Measurements from ENCODE around the gene CCNDBP1. TPM values are rescaled to one million over a fixed set of nuclear protein-coding genes. Genes with fewer than 3 reads are reported as not detected.

Gene CCNDBP1
- total RNA-seq, 1 experiment from 2014 or later, result 39.8 TPM

- H3K9ac ChIP-seq (ENCODE audit: low read length), result no peak overlapping the region
- ATAC-seq, result no peak
- H3K9me3 ChIP-seq (ENCODE audit: control insufficient read depth in 1 of 2, insufficient read depth in 1 of 2, low read depth in 1 of 2, low read length in 2 of 2), result no peaks in the 10 kb centered on the region
- ChIA-PET RAD21 (ENCODE audit: low non-redundant PET in 1 of 2, low total read pairs in 2 of 2, uncharacterized antibody in 2 of 2, unreplicated experiment in 2 of 2) (no interaction called here), POLR2A (no interaction called here), CTCF (interaction anchor here (1.5 kb wide), 1 partner anchor 14 kb away, joined by 6 read pairs; no protein-coding TSS in a partner anchor)
- H3K4me3 ChIP-seq (replicated peaks in 1 of 2; ENCODE audit: low read depth in 1 of 2, low read length in 2 of 2), result no peak overlapping the region
- H3K4me1 ChIP-seq (ENCODE audit: control insufficient read depth in 1 of 2, insufficient read depth in 2 of 2, low read length in 2 of 2), result peaks cover 6% of the 10 kb centered on the region in 2 experiments; a peak in 3 of 4 replicates
- no peaks in the 10 kb centered on the region; the same call in 1 of the 2 replicates for H3K79me2 ChIP-seq (ENCODE audit: insufficient read depth, low read length)
- intact Hi-C loops (cut with micrococcal nuclease), result no loop called here
- no peaks in the 10 kb centered on the region for H3K9me2 ChIP-seq (ENCODE audit: insufficient read depth)
- H3K27me3 ChIP-seq (ENCODE audit: insufficient read depth, low read length), result no peaks in the 10 kb centered on the region
- H2AFZ ChIP-seq (ENCODE audit: low read depth, low read length, poor library complexity, severe bottlenecking), result no peak overlapping the region
- no peak for DNase-seq (ENCODE audit: low read depth, low spot score)
- no peak overlapping the region for H3K27ac ChIP-seq (ENCODE audit: low read depth, low read length)
- BruUV-seq (replicated peaks), result no TSS peak
- H4K20me1 ChIP-seq (ENCODE audit: insufficient read depth), result peaks cover 3% of the 10 kb centered on the region; the same call in 1 of the 2 replicates
- H3K36me3 ChIP-seq (ENCODE audit: control insufficient read depth in 1 of 2, insufficient read depth in 2 of 2, low read length in 2 of 2), result peaks cover 12 to 34% of the 10 kb centered on the region in 2 experiments
- TF ChIP-seq ZFX (IDR thresholded peaks at IDR 0.05), result no peak
- TF ChIP-seq ZNF274 (IDR thresholded peaks at IDR 0.05; ENCODE audit: low read depth, low read length), result no peak
- TF ChIP-seq SIN3A (IDR thresholded peaks at IDR 0.05; ENCODE audit: low read depth), result no peak
- no peak for TF ChIP-seq EGR1 (IDR thresholded peaks at IDR 0.05; ENCODE audit: low read depth)
- TF ChIP-seq FOSL1 (IDR thresholded peaks at IDR 0.05; ENCODE audit: low read depth), result no peak
- TF ChIP-seq CEBPB (IDR thresholded peaks at IDR 0.05; ENCODE audit: low read depth), result no peak
- TF ChIP-seq RAD21 (IDR thresholded peaks at IDR 0.05; ENCODE audit: low read depth), result no peak
- TF ChIP-seq SP1 (IDR thresholded peaks at IDR 0.05; ENCODE audit: low read depth), result no peak
- no peak for TF ChIP-seq CBX3 (IDR thresholded peaks at IDR 0.05; ENCODE audit: low read depth)
- TF ChIP-seq TCF7L2 (IDR thresholded peaks at IDR 0.05; ENCODE audit: borderline replicate concordance, extremely low read depth, insufficient read depth, insufficient read length), result no peak
- no peak for TF ChIP-seq EZH2 (IDR thresholded peaks at IDR 0.05)
- TF ChIP-seq SRF (IDR thresholded peaks at IDR 0.05; ENCODE audit: low read depth), result no peak
- TF ChIP-seq ELF1 (IDR thresholded peaks at IDR 0.05; ENCODE audit: borderline replicate concordance, low read depth), result no peak
- no peak overlapping the region for H3K4me2 ChIP-seq (ENCODE audit: low read length)
Measured at GRCh38 chr15:43190178-43190577, 5.0 kb downstream of the CCNDBP1 start.

DNA sequence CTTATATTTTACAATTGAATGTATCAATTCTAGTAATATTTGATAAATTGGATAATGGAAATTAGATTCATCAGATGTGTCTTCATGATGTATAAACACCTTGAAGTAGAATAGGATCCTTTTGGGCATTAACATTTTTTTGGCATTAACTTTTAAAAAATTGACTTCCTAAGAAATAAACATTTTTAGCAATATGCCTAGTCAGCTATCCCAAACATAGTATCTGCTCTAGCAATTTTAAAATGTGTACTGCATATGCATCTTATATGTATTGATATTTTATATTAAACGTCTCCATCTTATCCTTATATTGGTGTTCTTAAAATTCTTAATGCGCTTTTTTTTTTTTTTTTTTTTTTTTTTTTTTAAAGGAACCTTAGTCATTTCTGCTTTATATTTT, 8.5 kb downstream of the CCNDBP1 start:
- Histone ChIP-seq H3K4me2 (ENCODE audit: low read length) (no peak overlapping the region), H3K9me2 (ENCODE audit: insufficient read depth) (no peaks in the 10 kb centered on the region), H3K27ac (ENCODE audit: low read depth, low read length) (no peak overlapping the region), H3K9me3 (ENCODE audit: control insufficient read depth in 1 of 2, insufficient read depth in 1 of 2, low read depth in 1 of 2, low read length in 2 of 2) (no peaks in the 10 kb centered on the region), H3K36me3 (ENCODE audit: control insufficient read depth in 1 of 2, insufficient read depth in 2 of 2, low read length in 2 of 2) (peaks cover 12 to 32% of the 10 kb centered on the region in 2 experiments), H3K9ac (ENCODE audit: low read length) (no peak overlapping the region), H3K4me3 (replicated peaks in 1 of 2; ENCODE audit: low read depth in 1 of 2, low read length in 2 of 2) (no peak overlapping the region), H3K27me3 (ENCODE audit: insufficient read depth, low read length) (no peaks in the 10 kb centered on the region), H3K4me1 (ENCODE audit: control insufficient read depth in 1 of 2, insufficient read depth in 2 of 2, low read length in 2 of 2) (no peaks in the 10 kb centered on the region), H3K79me2 (ENCODE audit: insufficient read depth, low read length) (no peaks in the 10 kb centered on the region), H2AFZ (ENCODE audit: low read depth, low read length, poor library complexity, severe bottlenecking) (no peak overlapping the region), H4K20me1 (ENCODE audit: insufficient read depth) (peaks cover 3% of the 10 kb centered on the region; the same call in 1 of the 2 replicates)
- no peak for ATAC-seq
- intact Hi-C loops (cut with micrococcal nuclease), result no loop called here
- TF ChIP-seq YY1 (IDR thresholded peaks at IDR 0.05; ENCODE audit: extremely low read depth, insufficient replicate concordance, low read depth, low read length) (no peak), POLR2A (IDR thresholded peaks at IDR 0.05; ENCODE audit: borderline replicate concordance, extremely low read depth, insufficient read depth, insufficient read length) (no peak), EZH2 (IDR thresholded peaks at IDR 0.05) (no peak), TCF7L2 (IDR thresholded peaks at IDR 0.05; ENCODE audit: borderline replicate concordance, extremely low read depth, insufficient read depth, insufficient read length) (no peak), FOSL1 (IDR thresholded peaks at IDR 0.05; ENCODE audit: low read depth) (no peak), RAD21 (IDR thresholded peaks at IDR 0.05; ENCODE audit: low read depth) (no peak)
- ChIA-PET CTCF (interaction anchor here (0.6 to 3.1 kb wide), 2 partner anchors 10 to 1340 kb away, joined by 3 to 23 read pairs; no protein-coding TSS in a partner anchor), RAD21 (ENCODE audit: low non-redundant PET in 1 of 2, low total read pairs in 2 of 2, uncharacterized antibody in 2 of 2, unreplicated experiment in 2 of 2) (no interaction called here), POLR2A (no interaction called here)
- DNase-seq (ENCODE audit: low read depth, low spot score), result no peak
- BruUV-seq (replicated peaks), result no TSS peak
